GM23338 (cell line): Measurements from ENCODE around the gene CTNNA3. TPM values are rescaled to one million over a fixed set of nuclear protein-coding genes. Genes with fewer than 3 reads are reported as not detected.

Experiments
- ATAC-seq: fragments of 200-7000 bp; cut with Tn5 transposase; 3 replicates; pipeline ENCODE4 v1.9.1; 2020
- DNase-seq: peaks from one replicate; pipeline ENCODE4 v3.0.0-alpha.2; 2015; ENCODE audit warnings: low spot score
- H2AFZ ChIP-seq: fragments of 200-600 bp; sonication (generic); 2 replicates; pipeline ENCODE4 v1.8.0; 2016; ENCODE audit warnings: antibody characterized with exemption, mild to moderate bottlenecking, moderate library complexity
- H3F3A ChIP-seq: fragments of 200-600 bp; sonication (generic); replicated peaks from 2 replicates; pipeline ENCODE4 v1.8.0; 2017; ENCODE audit warnings: antibody characterized with exemption, mixed run types, low read depth
- H3K27ac ChIP-seq: fragments of 200-600 bp; sonication (generic); 2 replicates; pipeline ENCODE4 v1.6.1; 2016; ENCODE audit warnings: low read depth
- H3K27me3 ChIP-seq: fragments of 200-600 bp; sonication (generic); 2 replicates; pipeline ENCODE4 v1.8.0; 2016; ENCODE audit warnings: mild to moderate bottlenecking, mixed run types, moderate library complexity; ENCODE audit not compliant: insufficient read depth
- H3K36me3 ChIP-seq: fragments of 200-600 bp; sonication (generic); 2 replicates; pipeline ENCODE4 v1.8.0; 2016; ENCODE audit warnings: mild to moderate bottlenecking; ENCODE audit not compliant: insufficient read depth
- H3K4me1 ChIP-seq: fragments of 200-600 bp; sonication (generic); 2 replicates; pipeline ENCODE4 v1.8.0; 2016; ENCODE audit warnings: mild to moderate bottlenecking, moderate library complexity; ENCODE audit not compliant: insufficient read depth
- H3K4me2 ChIP-seq: fragments of 200-600 bp; sonication (generic); 2 replicates; pipeline ENCODE4 v1.7.1; 2017; ENCODE audit warnings: mixed run types
- H3K4me3 ChIP-seq: fragments of 200-600 bp; sonication (generic); 2 replicates; pipeline ENCODE4 v1.6.1; 2016; ENCODE audit warnings: mixed run types
- H3K79me2 ChIP-seq: fragments of 200-600 bp; sonication (generic); replicated peaks from 2 replicates; pipeline ENCODE4 v1.8.0; 2017; ENCODE audit warnings: mild to moderate bottlenecking; ENCODE audit not compliant: insufficient read depth
- H3K9me2 ChIP-seq: fragments of 200-600 bp; sonication (generic); 2 replicates; pipeline ENCODE4 v1.8.0; 2017; ENCODE audit not compliant: insufficient read depth
- H4K20me1 ChIP-seq: fragments of 200-600 bp; sonication (generic); replicated peaks from 2 replicates; pipeline ENCODE4 v1.8.0; 2017; ENCODE audit warnings: mild to moderate bottlenecking; ENCODE audit not compliant: insufficient read depth
- H3K27ac Mint-ChIP-seq: 2 replicates; pipeline ENCODE4 v1.8.0; 2020; ENCODE audit warnings: inconsistent platforms, mild to moderate bottlenecking, moderate library complexity, mixed read lengths
- H3K27me3 Mint-ChIP-seq: 3 replicates; pipeline ENCODE4 v1.8.0; 2022; ENCODE audit warnings: low read depth, mild to moderate bottlenecking, moderate library complexity, mixed read lengths, inconsistent platforms; ENCODE audit not compliant: insufficient read depth, poor library complexity
- H3K36me3 Mint-ChIP-seq: 3 replicates; pipeline ENCODE4 v1.8.0; 2021; ENCODE audit warnings: low read depth, mild to moderate bottlenecking, inconsistent platforms, moderate library complexity, mixed read lengths
- H3K4me1 Mint-ChIP-seq: 3 replicates; pipeline ENCODE4 v1.8.0; 2020; ENCODE audit warnings: mild to moderate bottlenecking, inconsistent platforms, mixed read lengths
- H3K4me3 Mint-ChIP-seq: 3 replicates; pipeline ENCODE4 v1.8.0; 2021; ENCODE audit warnings: moderate library complexity, mild to moderate bottlenecking, inconsistent platforms, mixed read lengths
- H3K9me3 Mint-ChIP-seq: 3 replicates; pipeline ENCODE4 v1.8.0; 2020; ENCODE audit warnings: moderate library complexity, mild to moderate bottlenecking, inconsistent platforms, mixed read lengths
- CREB1 ChIP-seq: fragments of 250-450 bp; sonication (Bioruptor Pico); IDR thresholded peaks from 2 replicates; pipeline ENCODE4 v1.5.0; 2020; ENCODE audit warnings: low read depth, mild to moderate bottlenecking, moderate library complexity
- ETS1 ChIP-seq: IDR thresholded peaks from 2 replicates; pipeline ENCODE4 v1.6.1; 2016; ENCODE audit warnings: antibody characterized with exemption
- EZH2 ChIP-seq: fragments of 200-600 bp; sonication (generic); IDR thresholded peaks from one replicate; pipeline ENCODE4 v1.8.0; 2017; ENCODE audit warnings: antibody characterized with exemption, mild to moderate bottlenecking, low read depth; ENCODE audit not compliant: unreplicated experiment
- JUNB ChIP-seq: IDR thresholded peaks from one replicate; pipeline ENCODE4 v1.6.1; 2016; ENCODE audit warnings: antibody characterized with exemption; ENCODE audit not compliant: unreplicated experiment
- REST ChIP-seq: IDR thresholded peaks from one replicate; pipeline ENCODE4 v1.6.1; 2018; ENCODE audit warnings: antibody characterized with exemption; ENCODE audit not compliant: unreplicated experiment
- ZNF114 ChIP-seq: fragments of 250-450 bp; sonication (Bioruptor Pico); IDR thresholded peaks from 2 replicates; pipeline ENCODE4 v1.5.0; 2020; ENCODE audit warnings: mild to moderate bottlenecking, moderate library complexity
- ZNF331 ChIP-seq: fragments of 250-450 bp; sonication (Bioruptor Pico); IDR thresholded peaks from 2 replicates; pipeline ENCODE4 v1.5.0; 2020; ENCODE audit warnings: low read depth, mild to moderate bottlenecking, moderate library complexity
- ZNF462 ChIP-seq: fragments of 250-450 bp; sonication (Bioruptor Pico); IDR thresholded peaks from 2 replicates; pipeline ENCODE4 v1.5.0; 2020; ENCODE audit warnings: mild to moderate bottlenecking, moderate library complexity
- polyA plus RNA-seq: library from polyadenylated mRNA; unstranded; fragments of >200 nt; fragmentation: Nextera tagmentation; extraction: Ambion mirVana; gene quantifications from 2 replicates; pipeline ENCODE4 v1.2.1, GENCODE V29; 2016
- total RNA-seq: library from RNA; depleted of rRNA; stranded (reverse); fragments of >200 nt; shearing (Covaris generic); gene quantifications from 2 replicates; pipeline ENCODE4 v1.2.3, GENCODE V29; 2014

CTNNA3 gene
- total and polyA plus RNA-seq, 2 experiments from 2014 or later, result 0.71 to 3.3 TPM

GRCh38 chr10:65931291-65932070 lies 1764.5 kb downstream of the CTNNA3 start:
- no peak for TF ChIP-seq ETS1
- no peak overlapping the region for H3K4me3 Mint-ChIP-seq

GRCh38 chr10:65911151-65911835 lies 1784.7 kb downstream of the CTNNA3 start:
- H3K4me1 ChIP-seq, result no peaks in the 10 kb centered on the region
- ATAC-seq (no peak), DNase-seq (no peak)
- no peak overlapping the region for H3K27ac ChIP-seq
- H3K4me3 ChIP-seq, result no peak overlapping the region
- no peak overlapping the region for H3K4me3 Mint-ChIP-seq
- no peaks in the 10 kb centered on the region for H3K27me3 Mint-ChIP-seq
- no peaks in the 10 kb centered on the region for H3F3A ChIP-seq
- H3K36me3 ChIP-seq, result no peaks in the 10 kb centered on the region
- peak overlapping the region; percentile 38; the same call in 1 of the 2 replicates for H2AFZ ChIP-seq
- H3K4me1 Mint-ChIP-seq, result no peaks in the 10 kb centered on the region
- H3K27ac Mint-ChIP-seq, result no peak overlapping the region
- no peaks in the 10 kb centered on the region for H3K9me2 ChIP-seq
- H3K36me3 Mint-ChIP-seq, result no peaks in the 10 kb centered on the region
- no peaks in the 10 kb centered on the region for H3K79me2 ChIP-seq
- H3K9me3 Mint-ChIP-seq, result no peaks in the 10 kb centered on the region
- H3K27me3 ChIP-seq, result no peaks in the 10 kb centered on the region
- no peak overlapping the region for H3K4me2 ChIP-seq
- no peaks in the 10 kb centered on the region for H4K20me1 ChIP-seq
- TF ChIP-seq EZH2 (no peak), CREB1 (CRISPR knock-in tag) (no peak), JUNB (no peak), ZNF462 (CRISPR knock-in tag) (no peak), ZNF114 (CRISPR knock-in tag) (no peak), REST (no peak), ZNF331 (CRISPR knock-in tag) (no peak)

More at GRCh38 chr10:65931291-65932070, 1764.5 kb downstream of the CTNNA3 start:
- no peaks in the 10 kb centered on the region for H3F3A ChIP-seq
- no peaks in the 10 kb centered on the region for H3K36me3 ChIP-seq
- 0 out of 2 replicates have a peak, but pooled peaks cover 5% of the 10 kb centered on the region for H3K9me2 ChIP-seq
- H3K27ac Mint-ChIP-seq, result peak overlapping the region; percentile 63
- ATAC-seq (no peak), DNase-seq (peak; percentile 13)
- H3K27ac ChIP-seq, result no peak overlapping the region
- H3K4me3 ChIP-seq, result no peak overlapping the region
- H3K27me3 ChIP-seq, result no peaks in the 10 kb centered on the region
- no peaks in the 10 kb centered on the region for H3K9me3 Mint-ChIP-seq
- peak overlapping the region; percentile 57 for H2AFZ ChIP-seq
- H3K79me2 ChIP-seq, result no peaks in the 10 kb centered on the region
- no peaks in the 10 kb centered on the region for H4K20me1 ChIP-seq
- peaks cover 11% of the 10 kb centered on the region for H3K4me1 ChIP-seq
- H3K27me3 Mint-ChIP-seq, result no peaks in the 10 kb centered on the region
- no peak overlapping the region for H3K4me2 ChIP-seq
- peaks cover 11% of the 10 kb centered on the region; the same call in 2 of the 3 replicates for H3K4me1 Mint-ChIP-seq
- H3K36me3 Mint-ChIP-seq, result no peaks in the 10 kb centered on the region
